NCI-H2196 (cell line): ENCODE measurements around the gene KIF1B.
A peak's percentile ranks its signal among the peaks of the same experiment; 100 is the strongest.
"Not testable (repeated sequence)": the region's sequence is repeated elsewhere in the genome, so short reads cannot be mapped to it uniquely, and the experiment has no call there.

Experiments
- DNase-seq: peaks from one replicate; lab custom pipeline; 2025; ENCODE audit not compliant: unreplicated experiment; lab: John Stamatoyannopoulos, UW

Gene KIF1B

GRCh38 chr1:10229903-10230302 is 19.5 kb downstream of the KIF1B start:
- no peak for DNase-seq

GRCh38 chr1:10232163-10232562 is 21.8 kb downstream of the KIF1B start:
- no peak for DNase-seq

GRCh38 chr1:10236405-10237156 is 26.2 kb downstream of the KIF1B start:
- no peak for DNase-seq

GRCh38 chr1:10237157-10237539 is 26.8 kb downstream of the KIF1B start:
- no peak for DNase-seq

- DNase-seq: no peak
These were observed 31.8 kb downstream of the KIF1B start for GRCh38 chr1:10242135-10242534.

- DNase-seq: no peak
These were observed 32.4 kb downstream of the KIF1B start for GRCh38 chr1:10242811-10243210.

GRCh38 chr1:10245674-10246073 is 35.3 kb downstream of the KIF1B start:
- DNase-seq: no peak

- no peak for DNase-seq
These were observed 39.6 kb downstream of the KIF1B start for GRCh38 chr1:10249808-10250457.

- no peak for DNase-seq
These were observed 40.3 kb downstream of the KIF1B start for GRCh38 chr1:10250663-10251062.

- DNase-seq: not testable (repeated sequence)
These were observed 41.1 kb downstream of the KIF1B start for GRCh38 chr1:10251325-10252108.

GRCh38 chr1:10252508-10252907 is 42.1 kb downstream of the KIF1B start:
- no peak for DNase-seq

- no peak for DNase-seq
These were observed 42.8 kb downstream of the KIF1B start for GRCh38 chr1:10253149-10253548.

GRCh38 chr1:10253755-10254154 is 43.4 kb downstream of the KIF1B start:
- peak; percentile 38 for DNase-seq

- no peak for DNase-seq
These were observed 47.5 kb downstream of the KIF1B start for GRCh38 chr1:10257851-10258250.

- not testable (repeated sequence) for DNase-seq
These were observed 49.2 kb downstream of the KIF1B start for GRCh38 chr1:10259547-10259946.

GRCh38 chr1:10263450-10264082 is 53.2 kb downstream of the KIF1B start:
- DNase-seq: no peak

- DNase-seq: no peak
These were observed 54.7 kb downstream of the KIF1B start for GRCh38 chr1:10265027-10265426.

GRCh38 chr1:10265900-10266299 is 55.5 kb downstream of the KIF1B start:
- DNase-seq: no peak

GRCh38 chr1:10267319-10267718 is 56.9 kb downstream of the KIF1B start:
- no peak for DNase-seq

- no peak for DNase-seq
These were observed 57.6 kb downstream of the KIF1B start for GRCh38 chr1:10267921-10268320.

GRCh38 chr1:10271090-10271489 is 60.7 kb downstream of the KIF1B start:
- no peak for DNase-seq
